ENCODE measurements around the gene RXFP3.

The RXFP3 gene

DNA sequence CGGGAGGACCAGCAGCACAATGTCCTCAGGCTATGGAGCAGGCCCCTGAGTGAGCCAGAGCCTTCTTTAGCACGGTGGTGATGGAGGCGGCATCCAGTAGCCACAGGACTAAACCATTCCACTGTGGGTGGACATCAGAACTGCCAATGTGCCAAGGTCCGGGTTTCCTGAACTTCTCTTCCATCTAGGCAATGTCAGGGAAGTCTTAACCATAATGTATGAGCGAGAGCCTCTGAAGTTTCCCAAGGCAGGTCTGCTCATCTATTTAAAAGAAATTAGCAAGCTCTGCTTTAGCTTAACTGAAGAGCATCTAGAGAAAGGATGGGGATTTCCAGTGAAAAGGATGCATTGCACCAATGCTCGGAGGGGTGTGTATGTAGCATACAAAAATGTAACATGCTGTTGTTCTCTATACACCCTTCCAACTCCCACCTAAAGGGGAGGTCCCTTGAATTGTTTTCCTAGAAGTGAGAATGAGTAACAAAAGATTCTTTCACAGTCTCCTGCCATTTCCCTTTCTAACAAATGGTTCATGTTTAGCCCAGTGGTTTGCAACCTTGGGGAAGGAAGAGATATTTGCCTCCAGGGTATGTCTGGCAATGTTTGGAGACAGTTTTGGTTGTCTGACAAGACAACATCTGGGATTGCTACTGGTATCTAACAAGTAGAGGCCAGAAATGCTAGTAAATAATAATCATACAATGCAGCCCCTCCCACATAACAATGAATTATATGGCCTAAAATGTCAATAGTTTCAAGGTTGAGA, 6.1 kb upstream of the RXFP3 start:
- Histone ChIP-seq H3K4me1 (ENCODE audit: insufficient read depth, low read length, poor library complexity, severe bottlenecking) (no peaks in the 10 kb centered on the region), H3K4me2 (ENCODE audit: low read depth, low read length, poor library complexity, severe bottlenecking) (no peak overlapping the region), H3K36me3 (ENCODE audit: insufficient read depth, low read length) (no peaks in the 10 kb centered on the region), H3K79me2 (ENCODE audit: insufficient read depth, low read length) (no peaks in the 10 kb centered on the region), H3K9me3 (ENCODE audit: insufficient read depth, low read depth, low read length) (no peaks in the 10 kb centered on the region), H3K27me3 (ENCODE audit: insufficient read depth, low read length, poor library complexity, severe bottlenecking) (no peaks in the 10 kb centered on the region), H4K20me1 (ENCODE audit: insufficient read depth, low read length, poor library complexity, severe bottlenecking) (no peaks in the 10 kb centered on the region), H3F3A (ENCODE audit: low read depth) (no peaks in the 10 kb centered on the region), H3K4me3 (ENCODE audit: low read length, poor library complexity, severe bottlenecking) (no peak overlapping the region), H2AFZ (ENCODE audit: low read length) (no peak overlapping the region), H3K9ac (ENCODE audit: low read depth, low read length, poor library complexity, severe bottlenecking) (no peak overlapping the region), H3K9me2 (replicated peaks; ENCODE audit: low read depth, low read length) (no peaks in the 10 kb centered on the region)
- no peak for TF ChIP-seq EZH2phosphoT487 (IDR thresholded peaks at IDR 0.05; ENCODE audit: borderline replicate concordance)
- TF ChIP-seq CTCF (conservative IDR thresholded peaks at IDR 0.05; ENCODE audit: low read length) = no peak

GRCh38 chr5:33931136-33931535, 5.0 kb upstream of the RXFP3 start:
- H3K9me2 ChIP-seq (replicated peaks; ENCODE audit: low read depth, low read length) = no peaks in the 10 kb centered on the region

GRCh38 chr5:33933723-33934169, 2.4 kb upstream of the RXFP3 start:
- H3K9me3 ChIP-seq (ENCODE audit: insufficient read depth, low read depth, low read length) = no peaks in the 10 kb centered on the region
- no peak overlapping the region for H3K4me2 ChIP-seq (ENCODE audit: low read depth, low read length, poor library complexity, severe bottlenecking)
- no peaks in the 10 kb centered on the region for H3K27me3 ChIP-seq (ENCODE audit: insufficient read depth, low read length, poor library complexity, severe bottlenecking)
- H3F3A ChIP-seq (ENCODE audit: low read depth) = no peaks in the 10 kb centered on the region
- TF ChIP-seq CTCF (conservative IDR thresholded peaks at IDR 0.05; ENCODE audit: low read length) (no peak), EZH2phosphoT487 (IDR thresholded peaks at IDR 0.05; ENCODE audit: borderline replicate concordance) (no peak)
- no peaks in the 10 kb centered on the region for H3K4me1 ChIP-seq (ENCODE audit: insufficient read depth, low read length, poor library complexity, severe bottlenecking)
- no peaks in the 10 kb centered on the region for H3K9me2 ChIP-seq (replicated peaks; ENCODE audit: low read depth, low read length)
- H3K79me2 ChIP-seq (ENCODE audit: insufficient read depth, low read length) = no peaks in the 10 kb centered on the region
- H2AFZ ChIP-seq (ENCODE audit: low read length) = no peak overlapping the region
- no peak overlapping the region for H3K9ac ChIP-seq (ENCODE audit: low read depth, low read length, poor library complexity, severe bottlenecking)
- no peaks in the 10 kb centered on the region for H4K20me1 ChIP-seq (ENCODE audit: insufficient read depth, low read length, poor library complexity, severe bottlenecking)
- H3K36me3 ChIP-seq (ENCODE audit: insufficient read depth, low read length) = no peaks in the 10 kb centered on the region
- H3K4me3 ChIP-seq (ENCODE audit: low read length, poor library complexity, severe bottlenecking) = no peak overlapping the region

More at GRCh38 chr5:33931136-33931535, 5.0 kb upstream of the RXFP3 start:
- no peak overlapping the region for H2AFZ ChIP-seq (ENCODE audit: low read length)
- no peaks in the 10 kb centered on the region for H3K27me3 ChIP-seq (ENCODE audit: insufficient read depth, low read length, poor library complexity, severe bottlenecking)
- no peaks in the 10 kb centered on the region for H3F3A ChIP-seq (ENCODE audit: low read depth)
- H3K4me3 ChIP-seq (ENCODE audit: low read length, poor library complexity, severe bottlenecking) = no peak overlapping the region
- TF ChIP-seq CTCF (conservative IDR thresholded peaks at IDR 0.05; ENCODE audit: low read length) (no peak), EZH2phosphoT487 (IDR thresholded peaks at IDR 0.05; ENCODE audit: borderline replicate concordance) (no peak)
- no peaks in the 10 kb centered on the region for H4K20me1 ChIP-seq (ENCODE audit: insufficient read depth, low read length, poor library complexity, severe bottlenecking)
- H3K4me2 ChIP-seq (ENCODE audit: low read depth, low read length, poor library complexity, severe bottlenecking) = no peak overlapping the region
- H3K79me2 ChIP-seq (ENCODE audit: insufficient read depth, low read length) = no peaks in the 10 kb centered on the region
- no peaks in the 10 kb centered on the region for H3K36me3 ChIP-seq (ENCODE audit: insufficient read depth, low read length)
- no peaks in the 10 kb centered on the region for H3K4me1 ChIP-seq (ENCODE audit: insufficient read depth, low read length, poor library complexity, severe bottlenecking)
- H3K9me3 ChIP-seq (ENCODE audit: insufficient read depth, low read depth, low read length) = no peaks in the 10 kb centered on the region
- no peak overlapping the region for H3K9ac ChIP-seq (ENCODE audit: low read depth, low read length, poor library complexity, severe bottlenecking)

All from Loucy (cell line).